Natural killer cell (primary cell): ENCODE measurements around the gene SCGB3A2. TPM values are rescaled to one million over a fixed set of nuclear protein-coding genes. Genes with fewer than 3 reads are reported as not detected.

ENCODE experiments used
- ATAC-seq, 3 donors: fragments of 150-1000 bp in 2 of 3; fragments of 200-7000 bp in 1 of 3; cut with Tn5 transposase; 1 replicate in 1 of 3; 2 replicates in 2 of 3; pipeline ENCODE4 v1.10.0; 2021; ENCODE audit warnings: mild to moderate bottlenecking in 2 of 3, moderate library complexity in 2 of 3
- DNase-seq, 2 donors: peaks; one replicate each; pipeline versions ENCODE4 v3.0.0 to v3.0.0-alpha.2; 2013 to 2021; ENCODE audit warnings: mixed read lengths in 1 of 2
- H3K27ac ChIP-seq: one replicate; pipeline ENCODE4 v1.5.1; 2013; ENCODE audit warnings: mild to moderate bottlenecking, low read length
- H3K27me3 ChIP-seq: one replicate; pipeline ENCODE4 v1.6.1; 2013; ENCODE audit warnings: low read length; ENCODE audit not compliant: control insufficient read depth, insufficient read depth
- H3K36me3 ChIP-seq: one replicate; pipeline ENCODE4 v1.6.1; 2013; ENCODE audit warnings: low read length; ENCODE audit not compliant: control insufficient read depth, insufficient read depth
- H3K4me1 ChIP-seq: one replicate; pipeline ENCODE4 v1.6.1; 2013; ENCODE audit warnings: low read length; ENCODE audit not compliant: control insufficient read depth, insufficient read depth
- H3K4me3 ChIP-seq: one replicate; pipeline ENCODE4 v1.5.1; 2013; ENCODE audit warnings: low read length
- H3K9me3 ChIP-seq: one replicate; pipeline ENCODE4 v1.6.1; 2013; ENCODE audit warnings: low read length; ENCODE audit not compliant: control insufficient read depth, insufficient read depth
- H3K27ac Mint-ChIP-seq, 2 donors: one replicate each; pipeline ENCODE4 v1.8.0; 2022; ENCODE audit warnings: mild to moderate bottlenecking in 2 of 2, mixed read lengths in 2 of 2, moderate library complexity in 1 of 2
- H3K27me3 Mint-ChIP-seq, 2 donors: one replicate each; pipeline ENCODE4 v1.8.0; 2022; ENCODE audit warnings: low read depth in 2 of 2, mixed read lengths in 2 of 2
- H3K36me3 Mint-ChIP-seq: one replicate; pipeline ENCODE4 v1.8.0; 2022; ENCODE audit warnings: mixed read lengths
- H3K4me1 Mint-ChIP-seq, 2 donors: one replicate each; pipeline ENCODE4 v1.8.0; 2022; ENCODE audit warnings: mixed read lengths in 2 of 2
- H3K4me3 Mint-ChIP-seq: one replicate; pipeline ENCODE4 v1.8.0; 2022; ENCODE audit warnings: mild to moderate bottlenecking, moderate library complexity, mixed read lengths
- H3K9me3 Mint-ChIP-seq, 2 donors: one replicate each; pipeline ENCODE4 v1.8.0; 2022; ENCODE audit warnings: mixed read lengths in 2 of 2
- WGBS: methylation state at CpG from one replicate; pipeline ENCODE4 v1.1.7; 2013; ENCODE audit warnings: missing lambda C conversion rate; ENCODE audit not compliant: insufficient coverage; 5-methylcytosine and 5-hydroxymethylcytosine counted together
- intact Hi-C: fragments of 100-400 bp; cut with micrococcal nuclease; formaldehyde crosslinking; loops from one replicate; pipeline ENCODE4 v1.14.2; 2022
- total RNA-seq, 4 donors: library from RNA; stranded (reverse); fragments of 120-200 nt in 1 of 4; gene quantifications; one replicate each; pipeline versions ENCODE4 v1.2.3 to v1.2.4, GENCODE V29; 2013 to 2022
- TF ChIP-seq, protein P1 (sequence below): fragments of 200-600 bp; IDR thresholded peaks from one replicate; pipeline ENCODE4 v1.8.0; 2022; ENCODE audit warnings: antibody characterized with exemption

Gene SCGB3A2
- total RNA-seq, 3 donors from 2014 or later (not counting 1 experiment from before 2014, with no cell fraction given): 1.2 TPM; not detected in 2

DNA sequence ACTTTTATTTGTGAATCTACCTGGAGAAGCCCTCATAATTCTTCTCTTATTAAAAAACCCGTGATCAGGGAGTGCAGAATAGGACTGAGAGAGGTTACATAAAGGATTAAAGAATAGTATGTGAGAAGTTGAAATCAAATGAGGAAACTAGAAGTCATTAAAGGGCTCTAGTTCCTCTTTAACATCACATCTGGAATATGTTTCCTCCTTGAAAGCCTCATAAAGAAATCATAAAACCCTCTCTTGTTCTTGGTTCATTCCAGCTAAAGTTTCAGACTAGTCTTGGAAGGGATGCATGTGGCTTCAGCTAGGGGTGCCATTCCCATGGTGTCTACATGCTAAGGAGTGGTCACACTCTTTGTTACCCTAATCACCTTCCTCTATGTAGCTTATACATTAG is 33.5 kb downstream of the SCGB3A2 start:
- H3K27me3 ChIP-seq: no peaks in the 10 kb centered on the region
- no peaks in the 10 kb centered on the region for H3K36me3 Mint-ChIP-seq
- intact Hi-C loops: no loop called here
- WGBS: no CpG with 5 or more reads among the region's 1 CpG
- no peaks in the 10 kb centered on the region for H3K4me1 ChIP-seq
- ATAC-seq: no peak
- peaks cover 0 to 15% of the 10 kb centered on the region in 2 donors for H3K27me3 Mint-ChIP-seq
- DNase-seq: no peak
- TF ChIP-seq, protein P1, sequence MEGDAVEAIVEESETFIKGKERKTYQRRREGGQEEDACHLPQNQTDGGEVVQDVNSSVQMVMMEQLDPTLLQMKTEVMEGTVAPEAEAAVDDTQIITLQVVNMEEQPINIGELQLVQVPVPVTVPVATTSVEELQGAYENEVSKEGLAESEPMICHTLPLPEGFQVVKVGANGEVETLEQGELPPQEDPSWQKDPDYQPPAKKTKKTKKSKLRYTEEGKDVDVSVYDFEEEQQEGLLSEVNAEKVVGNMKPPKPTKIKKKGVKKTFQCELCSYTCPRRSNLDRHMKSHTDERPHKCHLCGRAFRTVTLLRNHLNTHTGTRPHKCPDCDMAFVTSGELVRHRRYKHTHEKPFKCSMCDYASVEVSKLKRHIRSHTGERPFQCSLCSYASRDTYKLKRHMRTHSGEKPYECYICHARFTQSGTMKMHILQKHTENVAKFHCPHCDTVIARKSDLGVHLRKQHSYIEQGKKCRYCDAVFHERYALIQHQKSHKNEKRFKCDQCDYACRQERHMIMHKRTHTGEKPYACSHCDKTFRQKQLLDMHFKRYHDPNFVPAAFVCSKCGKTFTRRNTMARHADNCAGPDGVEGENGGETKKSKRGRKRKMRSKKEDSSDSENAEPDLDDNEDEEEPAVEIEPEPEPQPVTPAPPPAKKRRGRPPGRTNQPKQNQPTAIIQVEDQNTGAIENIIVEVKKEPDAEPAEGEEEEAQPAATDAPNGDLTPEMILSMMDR: no peak
- no peaks in the 10 kb centered on the region for H3K36me3 ChIP-seq
- no peak overlapping the region for H3K27ac Mint-ChIP-seq
- no peak overlapping the region for H3K27ac ChIP-seq
- H3K9me3 ChIP-seq: no peaks in the 10 kb centered on the region
- no peaks in the 10 kb centered on the region for H3K4me1 Mint-ChIP-seq
- H3K9me3 Mint-ChIP-seq: no peaks in the 10 kb centered on the region
- no peak overlapping the region for H3K4me3 ChIP-seq
- H3K4me3 Mint-ChIP-seq: no peak overlapping the region

DNA sequence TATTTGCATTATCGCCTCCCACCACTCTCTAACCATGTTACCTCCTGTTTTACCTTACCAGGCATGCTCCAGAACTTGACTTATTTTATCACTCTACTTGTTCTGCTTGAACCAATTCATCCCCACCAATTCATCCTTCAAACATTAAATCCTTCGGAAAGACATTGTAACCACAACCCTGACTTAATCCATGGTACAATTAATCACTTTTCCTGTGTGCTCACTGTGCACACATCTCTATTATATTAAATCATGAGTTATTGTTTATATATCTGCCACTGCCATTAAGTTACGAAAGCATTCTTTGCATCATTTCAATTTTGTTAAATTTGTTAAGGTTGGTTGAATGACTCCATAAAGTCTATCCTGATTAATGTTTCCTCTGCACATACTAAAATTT is 35.3 kb downstream of the SCGB3A2 start:
- no peaks in the 10 kb centered on the region for H3K4me1 ChIP-seq
- Mint-ChIP-seq H3K27ac (no peak overlapping the region), H3K9me3 (no peaks in the 10 kb centered on the region), H3K4me3 (no peak overlapping the region), H3K36me3 (no peaks in the 10 kb centered on the region), H3K27me3 (peaks cover 0 to 18% of the 10 kb centered on the region in 2 donors), H3K4me1 (no peaks in the 10 kb centered on the region)
- H3K36me3 ChIP-seq: no peaks in the 10 kb centered on the region
- ATAC-seq: no peak
- 86% methylated on average over 2 of the region's 3 CpGs for WGBS
- H3K9me3 ChIP-seq: no peaks in the 10 kb centered on the region
- TF ChIP-seq, protein P1: no peak
- H3K4me3 ChIP-seq: no peak overlapping the region
- no peak for DNase-seq
- no peaks in the 10 kb centered on the region for H3K27me3 ChIP-seq
- intact Hi-C loops: no loop called here
- H3K27ac ChIP-seq: no peak overlapping the region

DNA sequence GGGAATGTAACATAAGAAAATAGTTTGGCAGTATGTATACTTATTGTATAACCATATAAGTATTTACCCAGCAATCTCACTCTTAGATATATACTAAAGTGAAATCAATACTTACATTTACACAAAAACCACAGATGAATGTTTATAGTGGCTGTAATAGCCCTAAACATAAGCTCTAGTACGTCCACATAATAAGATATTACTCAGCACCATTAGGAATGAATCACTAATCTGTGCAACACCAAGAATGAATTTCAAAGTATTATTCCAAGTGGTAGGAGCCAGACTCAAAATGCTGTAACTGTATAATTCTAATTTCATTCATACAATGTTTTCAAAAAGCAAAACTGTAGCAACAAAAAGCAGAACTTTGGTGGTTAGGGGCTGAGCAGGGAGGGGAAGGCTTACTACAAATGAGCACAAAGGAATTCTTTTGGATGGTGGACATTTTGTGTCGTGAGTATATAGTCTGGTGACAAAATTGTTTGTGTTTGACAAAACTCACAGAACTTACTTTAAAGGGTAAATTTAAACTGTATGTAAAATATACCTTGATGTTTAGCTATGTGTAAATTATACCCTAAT is 39.7 kb downstream of the SCGB3A2 start:
- no peaks in the 10 kb centered on the region for H3K4me1 Mint-ChIP-seq
- H3K27ac ChIP-seq: no peak overlapping the region
- no peak for DNase-seq
- no peaks in the 10 kb centered on the region for H3K9me3 ChIP-seq
- no peaks in the 10 kb centered on the region for H3K9me3 Mint-ChIP-seq
- ATAC-seq: no peak
- 69% methylated on average over 2 of the region's 2 CpGs for WGBS
- H3K27me3 ChIP-seq: no peaks in the 10 kb centered on the region
- H3K4me1 ChIP-seq: no peaks in the 10 kb centered on the region
- H3K27ac Mint-ChIP-seq: no peak overlapping the region
- H3K27me3 Mint-ChIP-seq: peaks cover 2 to 12% of the 10 kb centered on the region in 2 donors
- TF ChIP-seq, protein P1: no peak
- no peaks in the 10 kb centered on the region for H3K36me3 Mint-ChIP-seq
- no peaks in the 10 kb centered on the region for H3K36me3 ChIP-seq
- H3K4me3 ChIP-seq: no peak overlapping the region
- intact Hi-C loops: no loop called here
- H3K4me3 Mint-ChIP-seq: no peak overlapping the region

DNA sequence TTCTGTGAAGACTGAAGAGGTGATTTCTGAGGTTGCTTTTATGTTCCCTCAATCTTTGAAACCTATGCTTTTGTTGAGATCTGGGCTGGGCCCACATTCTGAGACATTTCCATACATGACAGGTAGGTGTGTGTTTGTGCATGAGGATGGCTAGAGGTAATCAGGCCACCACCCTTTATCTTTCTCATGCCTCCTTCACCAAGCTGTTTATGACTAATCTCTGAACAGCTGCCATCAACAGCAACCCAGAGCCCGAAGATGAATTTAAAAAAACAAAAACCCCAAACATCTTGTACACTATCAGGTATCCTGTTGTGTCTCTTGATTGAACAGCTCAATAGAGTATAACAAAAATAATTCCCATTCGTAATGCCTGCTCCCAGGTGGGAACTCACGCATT is 40.4 kb downstream of the SCGB3A2 start:
- intact Hi-C loops: no loop called here
- Mint-ChIP-seq H3K4me1 (no peaks in the 10 kb centered on the region), H3K27me3 (peaks cover 2 to 12% of the 10 kb centered on the region in 2 donors), H3K9me3 (no peaks in the 10 kb centered on the region), H3K4me3 (no peak overlapping the region), H3K27ac (no peak overlapping the region), H3K36me3 (no peaks in the 10 kb centered on the region)
- Histone ChIP-seq H3K9me3 (no peaks in the 10 kb centered on the region), H3K27me3 (no peaks in the 10 kb centered on the region), H3K36me3 (no peaks in the 10 kb centered on the region), H3K4me1 (no peaks in the 10 kb centered on the region), H3K4me3 (no peak overlapping the region), H3K27ac (no peak overlapping the region)
- ATAC-seq (no peak), DNase-seq (no peak)
- TF ChIP-seq, protein P1: no peak
- WGBS: 67% methylated on average over 2 of the region's 3 CpGs
